Measurements from ENCODE around the gene C12orf56.

- TF ChIP-seq CTCF (IDR thresholded peaks at IDR 0.05) (no peak), POLR2AphosphoS5 (IDR thresholded peaks at IDR 0.05) (no peak), POLR2A (IDR thresholded peaks at IDR 0.05) (no peak), EP300 (IDR thresholded peaks at IDR 0.05) (no peak)
Measured at GRCh38 chr12:64237382-64237781, 153.2 kb downstream of the C12orf56 start.

Measured in stomach (tissue), 4 donors.